ENCODE results near the gene BIN1.

Gene BIN1

GRCh38 chr2:127088706-127089105 lies 18.2 kb downstream of the BIN1 start:
- DNase-seq: no peak

GRCh38 chr2:127087791-127088495 lies 19.0 kb downstream of the BIN1 start:
- DNase-seq: no peak

GRCh38 chr2:127086990-127087790 lies 19.8 kb downstream of the BIN1 start:
- no peak for DNase-seq

GRCh38 chr2:127085317-127085681 lies 21.7 kb downstream of the BIN1 start:
- no peak for DNase-seq

- no peak for DNase-seq
These were observed 22.2 kb downstream of the BIN1 start for GRCh38 chr2:127084611-127085316.

- DNase-seq: no peak
These were observed 23.0 kb downstream of the BIN1 start for GRCh38 chr2:127083819-127084503.

GRCh38 chr2:127082974-127083373 lies 24.0 kb downstream of the BIN1 start:
- DNase-seq: no peak

GRCh38 chr2:127081826-127082633 lies 24.9 kb downstream of the BIN1 start:
- peak; percentile 70 for DNase-seq

GRCh38 chr2:127080938-127081755 lies 25.8 kb downstream of the BIN1 start:
- DNase-seq: peak; percentile 40

- peak; percentile 40 for DNase-seq
These were observed 26.6 kb downstream of the BIN1 start for GRCh38 chr2:127080226-127080937.

- DNase-seq: no peak
These were observed 27.5 kb downstream of the BIN1 start for GRCh38 chr2:127079358-127079920.

- no peak for DNase-seq
These were observed 28.2 kb downstream of the BIN1 start for GRCh38 chr2:127078666-127079270.

- no peak for DNase-seq
These were observed 28.9 kb downstream of the BIN1 start for GRCh38 chr2:127078028-127078427.

- no peak for DNase-seq
These were observed 30.0 kb downstream of the BIN1 start for GRCh38 chr2:127076924-127077323.

GRCh38 chr2:127076290-127076689 lies 30.7 kb downstream of the BIN1 start:
- no peak for DNase-seq

GRCh38 chr2:127075821-127076220 lies 31.1 kb downstream of the BIN1 start:
- DNase-seq: no peak

GRCh38 chr2:127074936-127075335 lies 32.0 kb downstream of the BIN1 start:
- no peak for DNase-seq

GRCh38 chr2:127074358-127074757 lies 32.6 kb downstream of the BIN1 start:
- no peak for DNase-seq

GRCh38 chr2:127072970-127073369 lies 34.0 kb downstream of the BIN1 start:
- no peak for DNase-seq

- no peak for DNase-seq
These were observed 34.6 kb downstream of the BIN1 start for GRCh38 chr2:127072396-127072795.

All from NK-92 treated with Interleukin-12 subunit alpha and Interleukin-12 subunit beta, amount 100 ng/mL, for 24 hours (cell line).